ENCODE results near the gene AKAP12.

DNA sequence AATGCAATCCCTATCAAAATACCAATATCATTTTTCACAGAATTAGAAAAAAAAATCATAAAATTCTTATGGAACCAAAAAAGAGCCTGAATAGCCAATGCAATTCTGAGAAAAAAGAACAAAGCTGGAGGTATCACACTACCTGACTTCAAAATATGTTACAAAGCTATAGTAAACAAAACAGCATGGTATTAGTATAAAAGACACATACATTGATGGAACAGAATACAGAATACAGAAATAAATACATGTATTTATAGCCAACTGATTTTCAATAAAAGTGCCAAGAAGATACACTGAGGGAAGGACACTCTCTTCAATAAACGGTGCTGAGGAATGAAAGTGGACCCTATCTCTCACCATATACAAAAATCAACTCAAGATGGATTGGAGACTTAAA, 28.7 kb upstream of the AKAP12 start:
- TF ChIP-seq, protein P1, sequence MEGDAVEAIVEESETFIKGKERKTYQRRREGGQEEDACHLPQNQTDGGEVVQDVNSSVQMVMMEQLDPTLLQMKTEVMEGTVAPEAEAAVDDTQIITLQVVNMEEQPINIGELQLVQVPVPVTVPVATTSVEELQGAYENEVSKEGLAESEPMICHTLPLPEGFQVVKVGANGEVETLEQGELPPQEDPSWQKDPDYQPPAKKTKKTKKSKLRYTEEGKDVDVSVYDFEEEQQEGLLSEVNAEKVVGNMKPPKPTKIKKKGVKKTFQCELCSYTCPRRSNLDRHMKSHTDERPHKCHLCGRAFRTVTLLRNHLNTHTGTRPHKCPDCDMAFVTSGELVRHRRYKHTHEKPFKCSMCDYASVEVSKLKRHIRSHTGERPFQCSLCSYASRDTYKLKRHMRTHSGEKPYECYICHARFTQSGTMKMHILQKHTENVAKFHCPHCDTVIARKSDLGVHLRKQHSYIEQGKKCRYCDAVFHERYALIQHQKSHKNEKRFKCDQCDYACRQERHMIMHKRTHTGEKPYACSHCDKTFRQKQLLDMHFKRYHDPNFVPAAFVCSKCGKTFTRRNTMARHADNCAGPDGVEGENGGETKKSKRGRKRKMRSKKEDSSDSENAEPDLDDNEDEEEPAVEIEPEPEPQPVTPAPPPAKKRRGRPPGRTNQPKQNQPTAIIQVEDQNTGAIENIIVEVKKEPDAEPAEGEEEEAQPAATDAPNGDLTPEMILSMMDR (conservative IDR thresholded peaks at IDR 0.05; ENCODE audit: low read length): no peak
- no peak for TF ChIP-seq EZH2phosphoT487 (IDR thresholded peaks at IDR 0.05; ENCODE audit: borderline replicate concordance)

Measured in Loucy (cell line).